Vagina (tissue), 2 donors: Measurements from ENCODE around the gene PNPLA3.

Experiments used
- CTCF ChIP-seq, 3 experiments: fragments of 450-650 bp in 2 of 3; fragments of 200-600 bp in 1 of 3; sonication (generic) in 1 of 3; IDR thresholded peaks; one replicate each; pipeline ENCODE4 v1.5.1; 2017 to 2019; ENCODE audit warnings: antibody characterized with exemption in 3 of 3, mild to moderate bottlenecking in 2 of 3, moderate library complexity in 2 of 3
- POLR2A ChIP-seq, 2 donors: fragments of 450-650 bp; IDR thresholded peaks; one replicate each; pipeline ENCODE4 v1.6.1; 2017; ENCODE audit warnings: antibody characterized with exemption in 2 of 2, mild to moderate bottlenecking in 2 of 2, moderate library complexity in 2 of 2
- POLR2AphosphoS5 ChIP-seq, 2 donors: sonication (generic); formaldehyde crosslinking; IDR thresholded peaks; one replicate each; pipeline ENCODE4 v1.9.0; 2017; ENCODE audit warnings: antibody characterized with exemption in 2 of 2, mild to moderate bottlenecking in 2 of 2, low read depth in 1 of 2; ENCODE audit not compliant: insufficient read depth in 1 of 2

GRCh38 chr22:43911351-43911750 is 12.3 kb upstream of the PNPLA3 start:
- TF ChIP-seq CTCF (IDR thresholded peaks at IDR 0.05) (no peak), POLR2A (IDR thresholded peaks at IDR 0.05) (no peak), POLR2AphosphoS5 (IDR thresholded peaks at IDR 0.05; ENCODE audit: insufficient read depth in 1 of 2, low read depth in 1 of 2) (no peak)
